Measurements from ENCODE around the gene CD59.
A peak's percentile ranks its signal among the peaks of the same experiment; 100 is the strongest.

GRCh38 chr11:33704240-33705002 is 31.8 kb downstream of the CD59 start:
- peak in 1 of 5 experiments; percentile 10 for TF ChIP-seq CTCF (IDR thresholded peaks at IDR 0.05)
- TF ChIP-seq POLR2A (IDR thresholded peaks at IDR 0.05) = no peak
- peak in 1 of 2 donors; percentile 71 for TF ChIP-seq EP300 (IDR thresholded peaks at IDR 0.05)

Measured in tibial nerve (tissue), 4 donors.